GM11168 (cell line): ENCODE results near the gene CHAD.
"Not testable (repeated sequence)": the region's sequence is repeated elsewhere in the genome, so short reads cannot be mapped to it uniquely, and the experiment has no call there.

Source experiments
- in situ Hi-C: fragments of 300-500 bp; cut with MboI; formaldehyde crosslinking; loops from one replicate; pipeline ENCODE4 v1.12.0; 2022; ENCODE audit warnings: low sequenced_read_pairs; ENCODE audit not compliant: unreplicated experiment

The CHAD gene

GRCh38 chr17:50475775-50476544 is 7.3 kb upstream of the CHAD start:
- in situ Hi-C loops: not testable (repeated sequence)

GRCh38 chr17:50475362-50475761 is 6.7 kb upstream of the CHAD start:
- in situ Hi-C loops: no loop called here

- in situ Hi-C loops: no loop called here
Measured at GRCh38 chr17:50474523-50474922, 5.8 kb upstream of the CHAD start.

- in situ Hi-C loops: no loop called here
Measured at GRCh38 chr17:50473901-50474300, 5.2 kb upstream of the CHAD start.

- in situ Hi-C loops: not testable (repeated sequence)
Measured at GRCh38 chr17:50472761-50473161, 4.1 kb upstream of the CHAD start.

- in situ Hi-C loops: no loop called here
Measured at GRCh38 chr17:50472286-50472685, 3.6 kb upstream of the CHAD start.

GRCh38 chr17:50471009-50471905 is 2.6 kb upstream of the CHAD start:
- in situ Hi-C loops: no loop called here

GRCh38 chr17:50470426-50470825 is 1.7 kb upstream of the CHAD start:
- in situ Hi-C loops: no loop called here

GRCh38 chr17:50469671-50470305 is 1.1 kb upstream of the CHAD start:
- in situ Hi-C loops: no loop called here

- in situ Hi-C loops: no loop called here
Measured at GRCh38 chr17:50469208-50469605, 527 bp upstream of the CHAD start.

- in situ Hi-C loops: no loop called here
Measured at GRCh38 chr17:50467855-50468303, 801 bp downstream of the CHAD start.

GRCh38 chr17:50467114-50467854 is 1.4 kb downstream of the CHAD start:
- in situ Hi-C loops: no loop called here

GRCh38 chr17:50466371-50467113 is 2.1 kb downstream of the CHAD start:
- in situ Hi-C loops: no loop called here

- in situ Hi-C loops: no loop called here
Measured at GRCh38 chr17:50465635-50466034, 3.0 kb downstream of the CHAD start.

- in situ Hi-C loops: no loop called here
Measured at GRCh38 chr17:50465171-50465570, 3.5 kb downstream of the CHAD start.

GRCh38 chr17:50464736-50465135 is 3.9 kb downstream of the CHAD start:
- in situ Hi-C loops: no loop called here

GRCh38 chr17:50464121-50464520 is 4.6 kb downstream of the CHAD start:
- in situ Hi-C loops: no loop called here

GRCh38 chr17:50462446-50462845 is 6.2 kb downstream of the CHAD start:
- in situ Hi-C loops: no loop called here

- in situ Hi-C loops: no loop called here
Measured at GRCh38 chr17:50461550-50462132, 7.0 kb downstream of the CHAD start.
